ENCODE results near the gene GIGYF2. TPM values are rescaled to one million over a fixed set of nuclear protein-coding genes. Genes with fewer than 3 reads are reported as not detected.

The GIGYF2 gene
- total RNA-seq, 1 experiment from 2014 or later, result 55.3 TPM

- Histone ChIP-seq H2AFZ (ENCODE audit: low read length) (no peak overlapping the region), H3K9ac (ENCODE audit: extremely low read depth, insufficient read length, low read length) (peak overlapping the region; percentile 89), H4K91ac (ENCODE audit: insufficient read length, low read depth, low read length) (no peak overlapping the region), H2AK5ac (ENCODE audit: insufficient read length, low read length) (no peak overlapping the region), H3K4me1 (ENCODE audit: insufficient read depth, low read length) (no peaks in the 10 kb centered on the region; the same call in 1 of the 2 replicates), H4K8ac (replicated peaks; ENCODE audit: insufficient read length, low read depth, low read length) (no peak overlapping the region), H3K9me3 (ENCODE audit: control insufficient read depth, low read depth, low read length) (no peaks in the 10 kb centered on the region), H3K27ac (ENCODE audit: insufficient read length, low read depth, low read length) (no peak overlapping the region), H2BK12ac (ENCODE audit: insufficient read length, low read depth, low read length) (no peak overlapping the region), H3K4ac (ENCODE audit: low read depth, low read length) (no peak overlapping the region), H3K14ac (ENCODE audit: insufficient read depth, low read length) (peak overlapping the region; percentile 0; the same call in 1 of the 2 replicates), H4K20me1 (ENCODE audit: control insufficient read depth, insufficient read depth, insufficient read length) (no peaks in the 10 kb centered on the region), H3K18ac (ENCODE audit: insufficient read length, low read depth, low read length) (no peak overlapping the region), H3K79me2 (ENCODE audit: insufficient read depth, low read length) (peaks cover 30% of the 10 kb centered on the region), H3K79me1 (ENCODE audit: insufficient read depth, low read depth, low read length, poor library complexity, severe bottlenecking) (no peaks in the 10 kb centered on the region), H2BK120ac (ENCODE audit: low read depth, low read length, poor library complexity, severe bottlenecking) (no peak overlapping the region), H3K23me2 (ENCODE audit: insufficient read length, low read depth, low read length, poor library complexity, severe bottlenecking) (peaks cover 3% of the 10 kb centered on the region), H3T11ph (ENCODE audit: low read length) (no peak overlapping the region), H3K27me3 (ENCODE audit: insufficient read depth, low read length) (no peaks in the 10 kb centered on the region), H2BK20ac (ENCODE audit: low read depth, low read length, poor library complexity, severe bottlenecking) (no peak overlapping the region), H3K56ac (ENCODE audit: insufficient read length, low read depth, low read length) (no peak overlapping the region), H2BK15ac (ENCODE audit: low read depth, low read length) (no peak overlapping the region), H2BK5ac (ENCODE audit: insufficient read length, low read length) (no peak overlapping the region), H3K23ac (ENCODE audit: insufficient read length, low read depth, low read length) (no peak overlapping the region), H4K5ac (ENCODE audit: insufficient read length, low read depth, low read length) (no peak overlapping the region), H3K4me2 (ENCODE audit: insufficient read depth, insufficient read length, low read length) (peak overlapping the region; percentile 93)
- no CpG with 5 or more reads among the region's 11 CpGs for WGBS (ENCODE audit: extremely low coverage, insufficient read length, low lambda C conversion rate)
- Mint-ChIP-seq H3K27me3 (ENCODE audit: low read depth) (no peaks in the 10 kb centered on the region), H3K4me3 (peak overlapping the region; percentile 93 to 97), H3K27ac (peak overlapping the region in 2 of 3 experiments; percentile 93 to 96; a peak in 5 of 7 replicates), H3K9me3 (no peaks in the 10 kb centered on the region; a peak in 2 of 5 replicates), H3K4me1 (peaks cover 29 to 32% of the 10 kb centered on the region in 2 experiments), H3K36me3 (ENCODE audit: insufficient read depth in 1 of 3, low read depth in 3 of 3) (peaks cover 7 to 12% (median 9%) of the 10 kb centered on the region in 3 experiments; a peak in 3 of 7 replicates)
- TF ChIP-seq CTCF (conservative IDR thresholded peaks at IDR 0.05), result no peak
- no peak for DNase-seq
Observed at GRCh38 chr2:232697807-232698110, 628 bp downstream of the GIGYF2 start.

Data from H9 (cell line).